Activated CD4-positive, alpha-beta T cell treated with anti-CD3 and anti-CD28 coated beads, Interleukin-2, amount 50 U/mL, for 24 hours (primary cell): Measurements from ENCODE around the gene STAT5A.
"Not testable (repeated sequence)": the region's sequence is repeated elsewhere in the genome, so short reads cannot be mapped to it uniquely, and the experiment has no call there.

Experiments
- DNase-seq, 2 donors: peaks; one replicate each; pipeline ENCODE4 v3.0.0-alpha.2; 2020; ENCODE audit warnings: low read depth in 1 of 2, low spot score in 1 of 2

STAT5A gene

GRCh38 chr17:42305031-42305330 is 16.7 kb downstream of the STAT5A start:
- not testable (repeated sequence) for DNase-seq

DNA sequence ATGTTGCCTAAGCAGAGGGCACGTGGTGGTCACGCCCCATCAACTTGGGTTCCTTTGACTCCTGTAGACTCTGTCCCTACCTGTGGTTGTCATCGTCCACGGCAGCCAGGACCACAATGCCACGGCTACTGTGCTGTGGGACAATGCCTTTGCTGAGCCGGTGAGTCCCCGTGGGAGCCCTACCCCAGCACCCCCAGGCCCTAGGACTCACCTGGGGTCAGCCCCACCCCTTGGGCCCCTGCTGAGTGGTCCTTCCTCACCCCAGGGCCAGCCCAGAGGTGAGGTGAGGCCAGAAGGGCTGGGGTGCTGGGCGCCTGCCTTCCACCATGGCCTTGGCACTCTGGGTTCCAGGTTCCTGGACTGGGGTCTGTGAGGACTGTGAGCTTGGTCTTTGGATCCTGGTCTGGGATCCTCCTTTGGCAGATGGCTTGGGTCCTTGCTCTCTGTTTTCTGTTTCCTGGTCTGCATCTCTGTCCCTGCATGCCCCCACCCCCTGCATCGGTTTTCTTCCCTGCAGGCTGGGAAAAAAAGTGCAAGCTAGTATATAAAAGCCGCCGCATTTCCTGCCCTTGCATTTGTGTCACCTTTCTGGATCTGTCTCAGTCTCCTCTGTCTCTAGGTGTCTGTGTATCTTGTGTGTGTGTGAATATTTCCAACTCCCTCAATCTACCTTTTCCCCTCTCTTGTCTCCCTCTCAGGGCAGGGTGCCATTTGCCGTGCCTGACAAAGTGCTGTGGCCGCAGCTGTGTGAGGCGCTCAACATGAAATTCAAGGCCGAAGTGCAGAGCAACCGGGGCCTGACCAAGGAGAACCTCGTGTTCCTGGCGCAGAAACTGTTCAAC is 17.5 kb downstream of the STAT5A start:
- no peak for DNase-seq

- DNase-seq, result no peak
Measured at GRCh38 chr17:42306385-42306667, 18.0 kb downstream of the STAT5A start.

GRCh38 chr17:42307362-42307927 is 19.1 kb downstream of the STAT5A start:
- no peak for DNase-seq

GRCh38 chr17:42308446-42308845 is 20.1 kb downstream of the STAT5A start:
- no peak for DNase-seq

- no peak for DNase-seq
Measured at GRCh38 chr17:42309142-42309541, 20.8 kb downstream of the STAT5A start.

DNA sequence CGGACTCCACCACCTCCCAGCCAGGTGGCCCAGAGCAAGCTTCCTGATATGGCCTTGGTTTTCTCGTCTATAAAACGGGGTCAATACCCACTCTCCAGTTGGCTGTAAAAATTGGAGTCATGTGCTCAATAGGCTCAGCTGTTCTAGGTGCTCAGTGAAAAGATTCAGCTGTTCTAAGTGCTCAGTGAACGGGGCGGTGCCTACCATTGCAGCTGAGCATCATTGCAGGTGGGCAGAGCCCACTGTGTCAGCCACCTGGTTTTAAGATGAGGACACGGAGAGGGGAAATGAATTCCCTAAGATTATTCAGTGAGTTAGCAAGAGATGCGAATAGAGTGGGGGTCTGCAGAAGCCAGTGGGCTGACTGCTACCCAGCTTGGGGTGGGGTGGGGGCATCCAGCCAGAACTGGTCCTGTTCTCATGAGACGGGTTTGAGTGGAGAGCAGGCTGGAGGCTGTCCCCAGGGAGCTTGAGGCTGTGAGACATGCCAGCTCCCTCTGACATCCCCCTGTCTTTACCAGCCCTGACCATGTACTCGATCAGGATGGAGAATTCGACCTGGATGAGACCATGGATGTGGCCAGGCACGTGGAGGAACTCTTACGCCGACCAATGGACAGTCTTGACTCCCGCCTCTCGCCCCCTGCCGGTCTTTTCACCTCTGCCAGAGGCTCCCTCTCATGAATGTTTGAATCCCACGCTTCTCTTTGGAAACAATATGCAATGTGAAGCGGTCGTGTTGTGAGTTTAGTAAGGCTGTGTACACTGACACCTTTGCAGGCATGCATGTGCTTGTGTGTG is 21.9 kb downstream of the STAT5A start:
- no peak for DNase-seq

DNA sequence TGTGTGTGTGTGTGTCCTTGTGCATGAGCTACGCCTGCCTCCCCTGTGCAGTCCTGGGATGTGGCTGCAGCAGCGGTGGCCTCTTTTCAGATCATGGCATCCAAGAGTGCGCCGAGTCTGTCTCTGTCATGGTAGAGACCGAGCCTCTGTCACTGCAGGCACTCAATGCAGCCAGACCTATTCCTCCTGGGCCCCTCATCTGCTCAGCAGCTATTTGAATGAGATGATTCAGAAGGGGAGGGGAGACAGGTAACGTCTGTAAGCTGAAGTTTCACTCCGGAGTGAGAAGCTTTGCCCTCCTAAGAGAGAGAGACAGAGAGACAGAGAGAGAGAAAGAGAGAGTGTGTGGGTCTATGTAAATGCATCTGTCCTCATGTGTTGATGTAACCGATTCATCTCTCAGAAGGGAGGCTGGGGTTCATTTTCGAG is 22.5 kb downstream of the STAT5A start:
- DNase-seq, result peak in 1 of 2 donors; percentile 33

DNA sequence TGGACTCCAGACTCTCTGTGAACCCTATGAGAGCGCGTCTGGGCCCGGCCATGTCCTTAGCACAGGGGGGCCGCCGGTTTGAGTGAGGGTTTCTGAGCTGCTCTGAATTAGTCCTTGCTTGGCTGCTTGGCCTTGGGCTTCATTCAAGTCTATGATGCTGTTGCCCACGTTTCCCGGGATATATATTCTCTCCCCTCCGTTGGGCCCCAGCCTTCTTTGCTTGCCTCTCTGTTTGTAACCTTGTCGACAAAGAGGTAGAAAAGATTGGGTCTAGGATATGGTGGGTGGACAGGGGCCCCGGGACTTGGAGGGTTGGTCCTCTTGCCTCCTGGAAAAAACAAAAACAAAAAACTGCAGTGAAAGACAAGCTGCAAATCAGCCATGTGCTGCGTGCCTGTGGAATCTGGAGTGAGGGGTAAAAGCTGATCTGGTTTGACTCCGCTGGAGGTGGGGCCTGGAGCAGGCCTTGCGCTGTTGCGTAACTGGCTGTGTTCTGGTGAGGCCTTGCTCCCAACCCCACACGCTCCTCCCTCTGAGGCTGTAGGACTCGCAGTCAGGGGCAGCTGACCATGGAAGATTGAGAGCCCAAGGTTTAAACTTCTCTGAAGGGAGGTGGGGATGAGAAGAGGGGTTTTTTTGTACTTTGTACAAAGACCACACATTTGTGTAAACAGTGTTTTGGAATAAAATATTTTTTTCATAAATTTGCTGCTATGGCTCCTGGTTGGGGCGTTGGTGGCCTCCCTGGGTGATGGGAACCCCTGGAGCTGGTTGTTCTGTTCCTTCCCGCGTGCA is 23.1 kb downstream of the STAT5A start:
- no peak for DNase-seq

- no peak for DNase-seq
Measured at GRCh38 chr17:42312035-42312284, 23.7 kb downstream of the STAT5A start.

- peak; percentile 60 to 70 for DNase-seq
Measured at GRCh38 chr17:42312285-42313130, 24.2 kb downstream of the STAT5A start.

- no peak for DNase-seq
Measured at GRCh38 chr17:42313389-42313772, 25.1 kb downstream of the STAT5A start.

DNA sequence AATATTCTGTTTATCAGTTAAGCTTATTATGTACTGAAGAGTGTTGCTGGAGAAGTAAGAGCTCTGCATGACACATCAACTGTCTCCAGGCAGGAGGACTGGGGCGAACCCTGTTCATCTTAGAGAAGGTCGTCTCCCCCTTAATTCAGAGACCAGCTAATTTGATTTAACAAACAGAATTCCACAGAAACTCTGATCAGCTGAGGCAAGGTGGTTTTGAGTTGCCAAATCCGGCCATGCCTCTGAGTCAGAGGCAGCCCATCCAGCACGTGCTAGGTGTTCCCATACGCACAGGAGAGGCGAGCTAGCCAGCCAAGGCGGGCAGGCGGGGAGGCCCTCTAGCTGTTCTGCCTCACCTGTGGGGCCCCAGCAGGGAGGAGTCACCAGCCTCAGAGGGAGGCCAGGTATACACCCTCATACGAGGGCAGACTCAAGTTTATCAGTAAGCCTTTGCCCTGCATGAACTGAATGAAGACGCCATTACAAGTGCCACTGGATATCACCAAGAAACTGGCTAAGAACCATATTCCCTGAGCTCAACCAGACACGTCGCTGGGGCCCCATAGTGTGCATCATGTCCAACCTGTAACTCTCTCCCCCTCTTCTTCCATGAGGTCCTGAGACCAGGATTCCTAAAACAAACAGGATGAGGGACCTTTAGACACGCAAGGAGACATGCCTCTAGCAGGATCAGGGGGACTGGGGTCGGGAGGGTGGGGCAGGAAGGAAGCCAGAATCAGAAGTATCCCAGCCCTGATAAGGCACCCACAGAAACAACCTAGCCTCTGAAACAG is 25.7 kb downstream of the STAT5A start:
- no peak for DNase-seq

- no peak for DNase-seq
Measured at GRCh38 chr17:42315402-42316156, 27.3 kb downstream of the STAT5A start.

DNA sequence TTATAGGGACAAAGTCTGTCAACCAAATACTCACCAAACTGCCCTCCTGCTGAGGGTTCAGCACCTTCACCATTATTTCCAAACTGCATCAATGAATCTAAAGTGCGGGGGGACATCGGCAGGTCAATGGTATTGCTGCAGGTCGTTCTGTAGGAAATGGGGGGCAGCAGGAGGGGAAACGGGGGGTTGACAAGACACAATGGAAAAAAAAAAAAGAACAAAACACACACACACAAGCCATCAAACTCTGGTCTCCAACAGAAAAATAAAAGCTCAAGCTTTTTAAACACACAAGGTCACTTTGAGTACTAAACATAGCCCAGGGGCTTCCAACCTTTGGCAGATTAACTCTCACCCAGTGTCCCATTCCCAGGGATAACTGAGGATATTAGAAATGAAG is 28.5 kb downstream of the STAT5A start:
- DNase-seq, result no peak

GRCh38 chr17:42317266-42317845 is 29.1 kb downstream of the STAT5A start:
- DNase-seq, result no peak

GRCh38 chr17:42317967-42318366 is 29.7 kb downstream of the STAT5A start:
- not testable (repeated sequence) for DNase-seq

DNA sequence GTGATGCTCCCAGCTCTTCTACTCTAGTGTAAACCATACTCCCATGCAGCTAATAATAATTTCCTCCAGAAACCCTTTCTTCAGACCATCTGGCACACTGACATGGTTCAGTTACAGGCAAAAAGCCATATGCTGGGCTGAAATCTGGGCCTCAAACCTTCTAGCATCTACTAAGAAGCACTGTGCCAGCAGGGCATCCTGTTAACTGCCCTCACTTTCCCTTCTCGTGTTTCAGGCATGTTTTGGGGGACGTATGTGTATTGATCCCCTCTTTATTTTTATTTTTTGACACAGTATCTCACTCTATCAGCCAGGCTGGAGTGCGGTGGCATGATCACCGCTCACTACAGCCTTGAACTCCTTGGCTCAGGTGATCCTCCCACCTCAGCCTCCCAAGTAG is 33.3 kb downstream of the STAT5A start:
- DNase-seq, result no peak
